Calu3 (cell line): Measurements from ENCODE around the gene WDFY2. TPM values are rescaled to one million over a fixed set of nuclear protein-coding genes. Genes with fewer than 3 reads are reported as not detected.

ENCODE experiments used
- BruUV-seq: library from RNA; stranded (reverse); fragments of 400-500 nt; replicated peaks from 2 replicates; lab custom pipeline; 2021; lab: Mats Ljungman, UMichigan
- CTCF ChIA-PET: fragments of 300-600 bp; sonication (Branson Sonifier 250); formaldehyde crosslinking; loops from one replicate; lab custom pipeline; 2022; ENCODE audit warnings: antibody characterized with exemption; lab: Charles Lee
- DNase-seq: peaks from one replicate; pipeline ENCODE4 v3.0.0; 2022
- H3K27ac Mint-ChIP-seq: one replicate; pipeline ENCODE4 v1.8.0; 2022; ENCODE audit warnings: mixed read lengths; ENCODE audit not compliant: unreplicated experiment
- H3K27me3 Mint-ChIP-seq: one replicate; pipeline ENCODE4 v1.8.0; 2022; ENCODE audit warnings: mixed read lengths; ENCODE audit not compliant: unreplicated experiment
- H3K36me3 Mint-ChIP-seq: one replicate; pipeline ENCODE4 v1.8.0; 2022; ENCODE audit warnings: mild to moderate bottlenecking, moderate library complexity, mixed read lengths; ENCODE audit not compliant: insufficient read depth, unreplicated experiment
- H3K4me1 Mint-ChIP-seq: one replicate; pipeline ENCODE4 v1.8.0; 2022; ENCODE audit warnings: mild to moderate bottlenecking, low read depth, mixed read lengths; ENCODE audit not compliant: unreplicated experiment
- H3K4me3 Mint-ChIP-seq: one replicate; pipeline ENCODE4 v1.8.0; 2022; ENCODE audit warnings: mild to moderate bottlenecking, low read depth, moderate library complexity, mixed read lengths; ENCODE audit not compliant: unreplicated experiment
- H3K9me3 Mint-ChIP-seq: one replicate; pipeline ENCODE4 v1.8.0; 2022; ENCODE audit warnings: low read depth, mixed read lengths; ENCODE audit not compliant: unreplicated experiment
- CTCF ChIP-seq: fragments of 200-600 bp; IDR thresholded peaks from one replicate; pipeline ENCODE4 v1.8.0; 2022; ENCODE audit warnings: antibody characterized with exemption; ENCODE audit not compliant: unreplicated experiment
- intact Hi-C: fragments of 100-400 bp; cut with micrococcal nuclease; formaldehyde crosslinking; loops from one replicate; pipeline ENCODE4 v1.10.0; 2022; ENCODE audit not compliant: unreplicated experiment
- total RNA-seq: library from RNA; stranded (reverse); gene quantifications from 2 replicates; pipeline ENCODE4 v1.2.3, GENCODE V29; 2022

Gene WDFY2
- total RNA-seq, 1 experiment from 2014 or later: 5.9 TPM

- TF ChIP-seq CTCF: no peak
- no peak overlapping the region for H3K4me3 Mint-ChIP-seq
- H3K36me3 Mint-ChIP-seq: no peaks in the 10 kb centered on the region
- BruUV-seq: no TSS peak
- intact Hi-C loops: no loop called here
- no peaks in the 10 kb centered on the region for H3K27me3 Mint-ChIP-seq
- no peak for DNase-seq
- H3K4me1 Mint-ChIP-seq: no peaks in the 10 kb centered on the region
- no peak overlapping the region for H3K27ac Mint-ChIP-seq
- CTCF ChIA-PET: interaction anchor here (0.5 kb wide), 1 partner anchor 401 kb away, joined by 5 read pairs; no protein-coding TSS in a partner anchor
- no peaks in the 10 kb centered on the region for H3K9me3 Mint-ChIP-seq
Observed at GRCh38 chr13:51739027-51739764, 154.9 kb downstream of the WDFY2 start.

- Mint-ChIP-seq H3K4me1 (no peaks in the 10 kb centered on the region), H3K4me3 (no peak overlapping the region), H3K36me3 (no peaks in the 10 kb centered on the region), H3K27ac (no peak overlapping the region), H3K27me3 (no peaks in the 10 kb centered on the region), H3K9me3 (no peaks in the 10 kb centered on the region)
- intact Hi-C loops: no loop called here
- DNase-seq: no peak
- BruUV-seq: no TSS peak
- TF ChIP-seq CTCF: no peak
- CTCF ChIA-PET: no interaction called here
Observed at GRCh38 chr13:51740698-51741097, 156.4 kb downstream of the WDFY2 start.

- CTCF ChIA-PET: no interaction called here
- H3K4me3 Mint-ChIP-seq: no peak overlapping the region
- no peaks in the 10 kb centered on the region for H3K4me1 Mint-ChIP-seq
- intact Hi-C loops: no loop called here
- no peak for DNase-seq
- TF ChIP-seq CTCF: no peak
- H3K36me3 Mint-ChIP-seq: no peaks in the 10 kb centered on the region
- no peaks in the 10 kb centered on the region for H3K9me3 Mint-ChIP-seq
- no peak overlapping the region for H3K27ac Mint-ChIP-seq
- no peaks in the 10 kb centered on the region for H3K27me3 Mint-ChIP-seq
- no TSS peak for BruUV-seq
Observed at GRCh38 chr13:51742031-51742430, 157.8 kb downstream of the WDFY2 start.

GRCh38 chr13:51742611-51743010 lies 158.3 kb downstream of the WDFY2 start:
- Mint-ChIP-seq H3K36me3 (no peaks in the 10 kb centered on the region), H3K27ac (no peak overlapping the region), H3K4me1 (no peaks in the 10 kb centered on the region), H3K27me3 (no peaks in the 10 kb centered on the region), H3K9me3 (no peaks in the 10 kb centered on the region), H3K4me3 (no peak overlapping the region)
- CTCF ChIA-PET: no interaction called here
- intact Hi-C loops: no loop called here
- no peak for DNase-seq
- no peak for TF ChIP-seq CTCF
- BruUV-seq: no TSS peak
